Karpas-422 (cell line): ENCODE measurements around the gene NR6A1. TPM values are rescaled to one million over a fixed set of nuclear protein-coding genes. Genes with fewer than 3 reads are reported as not detected.
"Not testable (repeated sequence)": the region's sequence is repeated elsewhere in the genome, so short reads cannot be mapped to it uniquely, and the experiment has no call there.

Source experiments
- DNase-seq: peaks from one replicate; pipeline ENCODE4 v3.0.0-alpha.2; 2015
- H2AFZ ChIP-seq: fragments of 200-600 bp; sonication (generic); 2 replicates; pipeline ENCODE4 v1.6.1; 2014; ENCODE audit warnings: antibody characterized with exemption, low read length, mixed read lengths
- H3K27ac ChIP-seq: fragments of 200-600 bp; sonication (generic); 2 replicates; pipeline ENCODE4 v1.5.1; 2014; ENCODE audit warnings: mild to moderate bottlenecking, low read length, moderate library complexity
- H3K27me3 ChIP-seq: fragments of 200-600 bp; sonication (generic); 2 replicates; pipeline ENCODE4 v1.6.1; 2014; ENCODE audit warnings: low read length, mixed read lengths
- H3K36me3 ChIP-seq: fragments of 200-600 bp; sonication (generic); 2 replicates; pipeline ENCODE4 v1.6.1; 2014; ENCODE audit warnings: low read length, mixed read lengths; ENCODE audit not compliant: insufficient read depth
- H3K4me1 ChIP-seq: fragments of 200-600 bp; sonication (generic); 2 replicates; pipeline ENCODE4 v1.6.1; 2014; ENCODE audit warnings: mild to moderate bottlenecking, low read length, mixed read lengths
- H3K4me2 ChIP-seq: fragments of 200-600 bp; sonication (generic); 2 replicates; pipeline ENCODE4 v1.6.1; 2014; ENCODE audit warnings: low read length, low read depth, mild to moderate bottlenecking; ENCODE audit not compliant: poor library complexity, severe bottlenecking
- H3K4me3 ChIP-seq: fragments of 200-600 bp; sonication (generic); 2 replicates; pipeline ENCODE4 v1.5.1; 2014; ENCODE audit warnings: mild to moderate bottlenecking, antibody characterized with exemption, low read length, mixed read lengths
- H3K79me2 ChIP-seq: fragments of 200-600 bp; sonication (generic); 2 replicates; pipeline ENCODE4 v1.6.1; 2014; ENCODE audit warnings: mild to moderate bottlenecking, low read length, mixed read lengths
- H3K9ac ChIP-seq: fragments of 200-600 bp; sonication (generic); 2 replicates; pipeline ENCODE4 v1.6.0; 2014; ENCODE audit warnings: low read length
- H3K9me2 ChIP-seq: fragments of 200-600 bp; sonication (generic), shearing (Covaris generic); replicated peaks from 2 replicates; pipeline ENCODE4 v1.6.0; 2014; ENCODE audit warnings: mild to moderate bottlenecking, low read length, moderate library complexity; ENCODE audit not compliant: insufficient read depth
- H3K9me3 ChIP-seq: fragments of 300-700, 200-600 bp; sonication (generic); 2 replicates; pipeline ENCODE4 v1.6.1; 2014; ENCODE audit warnings: low read length, mixed read lengths
- H4K20me1 ChIP-seq: fragments of 200-600 bp; sonication (generic); 2 replicates; pipeline ENCODE4 v1.6.1; 2014; ENCODE audit warnings: mild to moderate bottlenecking, antibody characterized with exemption, low read length, low read depth; ENCODE audit not compliant: insufficient read depth
- total RNA-seq: library from RNA; depleted of rRNA; stranded (reverse); fragments of >200 nt; shearing (Covaris generic); gene quantifications from 2 replicates; pipeline ENCODE4 v1.2.3, GENCODE V29; 2014; ENCODE audit warnings: low replicate concordance

Gene NR6A1
- total RNA-seq, 1 experiment from 2014 or later = 3.1 TPM

GRCh38 chr9:124776618-124776953, 5.5 kb upstream of the NR6A1 start:
- Histone ChIP-seq H3K9ac (no peak overlapping the region), H3K27me3 (no peaks in the 10 kb centered on the region), H3K4me3 (no peak overlapping the region)

GRCh38 chr9:124774129-124774978, 3.2 kb upstream of the NR6A1 start:
- no peak overlapping the region for H3K9ac ChIP-seq
- peak; percentile 92 for DNase-seq
- no peaks in the 10 kb centered on the region for H3K9me2 ChIP-seq
- 0 out of 2 replicates have a peak, but pooled peaks cover 3% of the 10 kb centered on the region for H4K20me1 ChIP-seq
- peaks cover 18% of the 10 kb centered on the region for H3K4me1 ChIP-seq
- no peak overlapping the region for H3K4me3 ChIP-seq
- no peak overlapping the region for H3K4me2 ChIP-seq
- no peaks in the 10 kb centered on the region for H3K79me2 ChIP-seq
- H3K9me3 ChIP-seq = no peaks in the 10 kb centered on the region
- no peaks in the 10 kb centered on the region for H3K27me3 ChIP-seq
- no peaks in the 10 kb centered on the region for H3K36me3 ChIP-seq
- no peak overlapping the region for H2AFZ ChIP-seq
- no peak overlapping the region for H3K27ac ChIP-seq

More at GRCh38 chr9:124776618-124776953, 5.5 kb upstream of the NR6A1 start:
- H3K9me3 ChIP-seq = no peaks in the 10 kb centered on the region
- no peaks in the 10 kb centered on the region for H4K20me1 ChIP-seq
- no peaks in the 10 kb centered on the region for H3K36me3 ChIP-seq
- DNase-seq = no peak
- no peak overlapping the region for H2AFZ ChIP-seq
- H3K9me2 ChIP-seq = no peaks in the 10 kb centered on the region
- no peak overlapping the region for H3K4me2 ChIP-seq
- H3K4me1 ChIP-seq = peaks cover 4% of the 10 kb centered on the region
- H3K27ac ChIP-seq = no peak overlapping the region
- no peaks in the 10 kb centered on the region for H3K79me2 ChIP-seq

- 0 out of 2 replicates have a peak, but pooled peaks cover 3% of the 10 kb centered on the region for H4K20me1 ChIP-seq
- H3K36me3 ChIP-seq = no peaks in the 10 kb centered on the region
- H3K4me3 ChIP-seq = no peak overlapping the region
- H3K27ac ChIP-seq = no peak overlapping the region
- no peak overlapping the region for H3K9ac ChIP-seq
- H3K27me3 ChIP-seq = no peaks in the 10 kb centered on the region
- no peak for DNase-seq
- peaks cover 26% of the 10 kb centered on the region for H3K4me1 ChIP-seq
- H2AFZ ChIP-seq = no peak overlapping the region
- no peaks in the 10 kb centered on the region for H3K9me3 ChIP-seq
- H3K9me2 ChIP-seq = no peaks in the 10 kb centered on the region
- H3K4me2 ChIP-seq = no peak overlapping the region
- no peaks in the 10 kb centered on the region for H3K79me2 ChIP-seq
Measured at GRCh38 chr9:124773473-124774128, 2.5 kb upstream of the NR6A1 start.

- not testable (repeated sequence) for H3K9ac ChIP-seq, H3K9me3 ChIP-seq, H2AFZ ChIP-seq, H3K4me2 ChIP-seq, H3K9me2 ChIP-seq, H3K27me3 ChIP-seq, H3K79me2 ChIP-seq, H3K36me3 ChIP-seq, H4K20me1 ChIP-seq, H3K4me3 ChIP-seq, H3K27ac ChIP-seq
- peak; percentile 37 for DNase-seq
- H3K4me1 ChIP-seq = peaks cover 26% of the 10 kb centered on the region
Measured at GRCh38 chr9:124772877-124773276, 1.8 kb upstream of the NR6A1 start.

GRCh38 chr9:124771867-124772679, 962 bp upstream of the NR6A1 start:
- H3K4me3 ChIP-seq = peak overlapping the region; percentile 79
- H3K9ac ChIP-seq = peak overlapping the region; percentile 62
- H3K9me2 ChIP-seq = no peaks in the 10 kb centered on the region
- H3K36me3 ChIP-seq = no peaks in the 10 kb centered on the region
- peak overlapping the region; percentile 95 for H3K4me2 ChIP-seq
- no peaks in the 10 kb centered on the region for H3K79me2 ChIP-seq
- peak overlapping the region; percentile 61; the same call in 1 of the 2 replicates for H2AFZ ChIP-seq
- no peaks in the 10 kb centered on the region for H3K9me3 ChIP-seq
- no peak overlapping the region for H3K27ac ChIP-seq
- peaks cover 26% of the 10 kb centered on the region for H3K4me1 ChIP-seq
- H4K20me1 ChIP-seq = 0 out of 2 replicates have a peak, but pooled peaks cover 8% of the 10 kb centered on the region
- peak; percentile 56 for DNase-seq
- H3K27me3 ChIP-seq = no peaks in the 10 kb centered on the region

GRCh38 chr9:124770359-124771020, 621 bp downstream of the NR6A1 start:
- Histone ChIP-seq H3K9ac (peak overlapping the region; percentile 62), H3K4me2 (peak overlapping the region; percentile 95), H3K79me2 (no peaks in the 10 kb centered on the region), H3K9me2 (no peaks in the 10 kb centered on the region), H2AFZ (peak overlapping the region; percentile 61; the same call in 1 of the 2 replicates), H3K4me1 (peaks cover 29% of the 10 kb centered on the region), H3K4me3 (peak overlapping the region; percentile 79), H4K20me1 (peaks cover 16% of the 10 kb centered on the region; the same call in 1 of the 2 replicates), H3K27me3 (no peaks in the 10 kb centered on the region), H3K27ac (no peak overlapping the region), H3K36me3 (no peaks in the 10 kb centered on the region), H3K9me3 (no peaks in the 10 kb centered on the region)
- no peak for DNase-seq

GRCh38 chr9:124769549-124770358, 1.4 kb downstream of the NR6A1 start:
- peaks cover 23% of the 10 kb centered on the region; the same call in 1 of the 2 replicates for H4K20me1 ChIP-seq
- peak overlapping the region; percentile 79 for H3K4me3 ChIP-seq
- H3K27me3 ChIP-seq = no peaks in the 10 kb centered on the region
- peak overlapping the region; percentile 62 for H3K9ac ChIP-seq
- peak overlapping the region; percentile 95 for H3K4me2 ChIP-seq
- H3K79me2 ChIP-seq = no peaks in the 10 kb centered on the region
- H3K9me2 ChIP-seq = no peaks in the 10 kb centered on the region
- DNase-seq = peak; percentile 66
- H3K36me3 ChIP-seq = no peaks in the 10 kb centered on the region
- no peaks in the 10 kb centered on the region for H3K9me3 ChIP-seq
- peaks cover 36% of the 10 kb centered on the region for H3K4me1 ChIP-seq
- no peak overlapping the region for H2AFZ ChIP-seq
- no peak overlapping the region for H3K27ac ChIP-seq
